Inflammatory macrophage treated with lipopolysaccharide for 4 hours (primary cell): Measurements from ENCODE around the gene FAM47E.
"Not testable (repeated sequence)": the region's sequence is repeated elsewhere in the genome, so short reads cannot be mapped to it uniquely, and the experiment has no call there.

Experiments
- DNase-seq: peaks from one replicate; pipeline ENCODE4 v3.0.0-alpha.2; 2020

FAM47E gene

DNA sequence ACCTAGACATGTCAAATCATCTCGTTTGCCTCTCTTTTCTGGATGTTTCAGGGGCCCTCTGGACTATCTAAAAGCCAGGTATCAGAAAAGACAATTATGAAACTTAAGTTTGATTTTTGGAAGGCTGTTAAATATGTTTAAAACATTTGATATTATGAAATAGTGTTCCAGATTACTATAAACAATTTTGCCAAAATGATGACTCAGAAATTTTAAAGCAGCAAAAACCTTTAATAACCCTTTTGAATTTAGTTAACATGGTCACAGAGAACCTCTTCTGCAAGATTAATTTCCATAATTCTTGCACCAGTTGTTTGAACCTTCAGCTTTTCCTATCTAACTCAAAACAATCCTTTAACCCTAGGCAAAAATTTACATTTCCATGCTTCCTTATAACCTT lies 18.8 kb upstream of the FAM47E start:
- DNase-seq: no peak

DNA sequence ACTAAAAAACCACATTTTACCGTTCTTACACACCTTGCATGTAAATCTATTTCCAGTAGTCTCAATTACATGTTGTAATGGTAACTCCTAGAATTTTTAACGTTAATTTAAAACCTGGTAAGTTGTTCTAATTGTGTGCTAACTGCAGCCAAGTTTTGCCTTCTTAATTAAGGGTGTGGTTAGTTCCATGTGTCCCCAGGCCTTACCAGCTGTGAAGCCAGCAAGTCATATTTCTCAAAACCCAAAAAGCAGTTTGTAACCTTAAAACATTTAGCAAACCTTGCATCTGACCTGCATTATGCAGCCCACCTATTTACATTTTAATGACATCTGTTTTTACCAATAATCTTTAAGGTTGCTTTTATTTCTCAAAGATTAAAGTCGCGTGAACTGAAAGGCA lies 18.4 kb upstream of the FAM47E start:
- no peak for DNase-seq

DNA sequence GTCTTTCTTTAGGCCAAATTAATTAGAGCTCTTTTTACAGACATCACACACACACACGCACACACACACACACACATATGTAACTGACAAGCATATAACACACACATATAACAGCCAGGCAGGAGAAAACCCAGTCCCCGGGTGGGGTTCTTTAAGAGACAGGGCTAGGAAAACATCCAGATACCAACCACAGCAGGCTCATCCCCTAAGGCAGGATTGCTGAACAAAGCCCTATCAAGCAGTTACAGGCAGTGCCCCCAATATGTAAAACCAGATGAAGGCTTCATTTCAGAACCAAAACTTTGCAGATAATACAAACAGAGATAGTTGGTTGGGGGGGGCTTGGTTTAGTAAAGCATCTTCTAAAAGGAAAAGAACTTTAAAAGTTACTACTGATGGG lies 18.0 kb upstream of the FAM47E start:
- no peak for DNase-seq

DNA sequence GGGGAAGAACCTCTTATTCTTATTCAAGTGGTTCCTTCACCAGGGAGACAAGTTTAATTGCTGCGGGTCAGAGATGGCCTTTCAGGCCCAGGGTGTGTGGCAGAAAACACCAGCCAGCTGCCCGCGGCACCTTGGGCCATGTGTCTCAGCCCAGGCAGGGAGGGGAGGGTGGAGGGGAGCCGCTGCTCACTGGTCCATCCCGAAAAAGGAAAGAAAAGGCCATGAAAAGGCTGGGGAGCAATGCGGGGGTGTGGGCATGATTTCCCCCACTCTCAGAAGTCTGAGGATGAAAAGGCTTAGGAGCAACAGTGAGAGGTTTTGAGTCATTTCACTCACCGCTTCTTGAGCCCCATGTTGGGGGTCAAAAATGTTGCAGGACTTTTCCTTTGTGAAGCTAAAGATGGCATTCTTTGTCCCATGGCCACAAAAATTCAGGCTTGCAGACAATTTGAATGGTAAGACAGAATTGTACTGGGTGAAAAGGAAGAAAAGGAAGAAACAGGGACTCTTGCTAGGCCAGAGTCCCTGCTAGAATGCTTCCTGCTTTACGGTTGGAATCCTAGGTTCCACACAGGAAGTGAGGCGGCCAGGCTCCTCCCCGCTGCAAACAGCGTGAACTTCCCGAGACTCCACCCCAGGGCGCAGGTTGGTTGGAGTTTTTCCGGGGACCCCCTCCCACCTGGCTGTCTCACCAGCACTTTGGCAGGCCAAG lies 17.4 kb upstream of the FAM47E start:
- DNase-seq: no peak

DNA sequence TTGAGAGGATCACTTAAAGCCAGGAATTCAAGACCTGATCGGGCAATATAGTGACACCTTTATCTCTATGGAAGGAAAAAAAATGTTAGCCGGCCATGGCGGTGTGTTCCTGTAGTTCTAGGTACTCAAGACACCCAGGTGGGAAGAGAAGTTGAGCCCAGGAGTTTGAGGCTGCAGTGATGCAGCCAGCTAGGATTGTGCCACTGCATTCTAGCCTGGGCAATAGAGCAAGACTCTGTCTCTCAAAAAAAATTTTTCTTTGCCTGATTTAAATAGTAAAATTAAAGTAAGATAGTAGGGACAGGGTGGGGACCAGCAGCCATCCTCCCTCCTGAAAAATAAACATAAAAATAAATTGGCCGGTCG lies 16.9 kb upstream of the FAM47E start:
- no peak for DNase-seq

DNA sequence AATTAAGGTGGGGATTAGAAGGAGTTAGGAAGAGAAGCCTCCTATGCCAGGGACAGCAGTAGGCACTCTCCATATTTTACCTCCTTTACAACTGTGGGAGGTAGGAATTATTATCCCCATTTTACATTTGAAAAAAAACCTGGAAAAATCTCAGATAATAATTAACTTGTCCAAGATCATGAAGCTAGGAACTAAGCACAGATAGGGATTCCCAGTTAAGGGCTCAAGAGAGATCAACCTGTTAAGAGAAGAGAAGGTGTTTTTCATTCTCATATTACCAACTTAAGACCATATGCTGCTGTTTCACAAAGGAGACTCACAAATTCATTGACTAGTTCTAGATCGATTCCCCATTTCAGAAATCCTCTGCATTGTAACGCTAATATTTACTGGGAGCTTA lies 16.1 kb upstream of the FAM47E start:
- no peak for DNase-seq

DNA sequence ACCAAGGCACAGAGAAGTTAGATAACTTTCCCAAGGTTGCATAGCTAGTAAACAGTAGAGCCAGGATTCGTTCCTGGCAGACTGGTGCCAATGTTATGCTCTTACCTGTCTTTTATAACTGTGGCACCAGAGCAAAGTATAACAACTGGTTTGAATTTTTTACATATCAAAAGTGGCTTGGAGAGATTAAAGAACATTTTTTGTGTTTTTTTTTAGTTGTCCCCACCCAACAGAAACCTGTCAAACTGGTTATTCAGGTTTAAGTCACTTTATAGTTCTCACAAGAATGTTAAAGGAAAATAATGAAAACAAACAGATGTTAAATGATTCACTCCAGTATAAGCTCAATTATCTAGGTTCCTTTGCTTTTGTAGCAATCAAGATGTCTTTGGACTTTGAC lies 15.6 kb upstream of the FAM47E start:
- no peak for DNase-seq

DNA sequence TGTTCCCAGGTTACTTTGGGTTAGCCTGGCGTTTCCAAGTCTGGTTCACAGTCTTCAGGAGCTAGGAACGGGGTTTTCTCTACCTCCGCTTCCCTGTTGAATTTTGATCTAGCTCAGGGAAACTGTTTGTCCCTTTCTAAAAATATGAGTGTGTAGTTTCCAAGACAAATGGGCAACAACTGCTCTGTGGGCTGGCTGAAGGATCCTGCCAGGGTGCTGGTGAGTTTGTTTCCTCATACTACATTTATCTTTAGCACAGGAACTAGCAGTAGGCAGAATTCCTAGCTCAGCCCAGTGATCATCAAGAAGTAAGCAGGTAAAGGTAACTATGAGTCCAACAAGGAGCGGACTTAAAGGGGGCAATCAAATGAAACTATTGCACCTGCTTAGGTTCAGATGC lies 13.3 kb upstream of the FAM47E start:
- no peak for DNase-seq

DNA sequence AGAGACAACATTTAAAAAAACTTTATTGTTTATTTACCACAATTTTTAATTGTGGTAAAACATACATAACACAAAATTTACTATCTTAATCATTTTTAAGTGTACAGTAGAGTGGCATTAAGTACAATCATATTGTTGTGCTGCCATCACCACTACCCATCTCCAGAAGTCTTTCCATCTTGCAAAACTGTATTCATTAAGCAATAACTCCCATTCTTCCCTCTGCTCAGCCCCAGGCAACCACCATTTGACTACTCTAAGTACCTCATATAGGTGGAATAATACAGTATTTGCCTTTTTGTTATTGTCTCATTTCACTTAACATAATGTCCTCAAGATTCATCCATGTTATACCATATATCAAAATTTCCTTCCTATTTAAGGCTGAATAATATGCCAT lies 12.8 kb upstream of the FAM47E start:
- no peak for DNase-seq

DNA sequence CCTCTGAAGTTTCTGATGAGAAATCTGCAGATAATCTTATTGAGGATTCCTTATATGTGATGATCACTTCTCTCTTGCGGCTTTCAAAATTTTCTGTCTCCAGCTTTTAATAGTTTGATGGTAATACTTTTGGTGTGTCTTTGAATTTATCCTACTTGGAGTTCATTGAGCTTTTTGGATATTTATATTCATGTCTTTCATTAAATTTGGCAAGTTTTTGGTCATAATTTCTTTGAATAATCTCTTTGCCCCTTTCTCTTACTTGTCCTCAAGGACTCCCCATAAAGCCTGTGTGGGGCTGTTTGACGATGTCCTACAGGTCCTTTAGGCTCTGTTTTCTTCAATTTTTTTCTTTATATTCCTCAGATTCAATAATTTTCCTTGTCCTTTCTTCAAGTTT lies 11.3 kb upstream of the FAM47E start:
- DNase-seq: no peak

DNA sequence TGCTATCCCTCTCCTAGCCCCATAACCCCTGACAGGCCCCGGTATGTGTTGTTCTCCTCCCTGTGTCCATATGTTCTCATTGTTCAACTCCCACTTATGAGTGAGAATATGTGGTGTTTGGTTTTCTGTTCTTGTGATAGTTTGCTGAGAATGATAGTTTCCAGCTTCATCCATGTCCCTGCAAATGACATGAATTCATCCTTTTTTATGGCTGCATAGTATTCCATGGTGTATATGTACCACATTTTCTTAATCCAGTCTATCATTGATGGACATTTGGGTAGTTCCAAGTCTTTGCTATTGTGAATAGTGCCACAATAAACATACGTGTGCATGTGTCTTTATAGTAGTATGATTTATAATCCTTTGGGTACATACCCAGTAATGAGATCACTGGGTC lies 7.6 kb upstream of the FAM47E start:
- not testable (repeated sequence) for DNase-seq

DNA sequence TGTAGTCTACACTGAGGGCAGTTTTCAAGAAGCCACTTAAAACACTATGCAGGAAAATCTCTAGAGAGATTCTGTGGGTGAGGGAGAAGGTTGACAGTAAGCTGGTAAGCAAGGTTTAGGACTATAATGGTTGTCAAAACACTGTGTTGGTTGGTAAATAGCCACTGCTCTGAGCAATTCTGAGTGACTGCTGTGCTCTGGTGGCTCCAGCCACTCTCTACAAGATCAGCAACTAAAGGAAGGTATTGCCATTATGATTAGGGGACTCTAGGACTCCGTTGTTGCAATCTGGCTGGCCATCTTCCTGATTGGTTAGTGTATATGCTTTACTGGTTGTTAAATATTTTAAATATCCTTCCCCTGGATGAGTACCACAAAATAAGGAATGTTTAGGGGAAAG lies 5.5 kb upstream of the FAM47E start:
- DNase-seq: no peak

DNA sequence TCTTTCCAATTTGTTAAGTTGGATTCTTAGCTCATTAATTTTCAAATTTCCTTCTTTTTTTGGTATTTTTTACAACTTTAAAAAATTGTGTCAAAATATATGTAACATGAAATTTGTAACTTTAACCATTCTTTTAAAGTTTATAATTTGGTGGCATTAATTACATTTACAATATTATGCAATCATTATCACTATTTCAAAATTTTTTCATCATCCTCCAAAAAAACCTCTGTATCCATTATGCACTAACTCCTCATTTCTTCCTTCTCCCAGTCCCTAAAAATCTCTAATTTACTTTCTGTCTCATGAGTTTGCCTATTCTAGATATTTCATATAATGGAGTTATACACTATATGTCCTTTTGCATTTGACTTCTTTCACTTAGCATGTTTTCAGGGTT lies 4.7 kb upstream of the FAM47E start:
- no peak for DNase-seq

DNA sequence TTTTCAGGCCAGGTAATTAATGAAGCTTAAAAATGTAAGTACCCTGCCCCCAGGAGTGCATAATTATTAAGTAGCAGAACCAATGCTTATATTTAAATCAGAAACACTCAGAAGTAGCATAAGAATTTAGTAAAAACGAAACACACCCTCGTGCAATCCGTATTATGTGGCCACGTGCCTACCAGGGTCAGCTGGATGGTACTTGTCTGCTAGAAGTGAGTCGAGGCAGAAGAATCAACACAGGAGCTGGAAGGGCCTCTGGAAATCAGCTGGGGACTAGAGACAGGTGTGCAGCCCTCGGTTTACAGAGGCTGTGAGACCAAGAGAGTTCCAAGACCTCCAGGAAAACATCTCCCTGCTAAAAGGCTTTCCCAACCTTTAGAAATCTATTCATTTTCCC lies 559 bp upstream of the FAM47E start:
- DNase-seq: peak; percentile 8

DNA sequence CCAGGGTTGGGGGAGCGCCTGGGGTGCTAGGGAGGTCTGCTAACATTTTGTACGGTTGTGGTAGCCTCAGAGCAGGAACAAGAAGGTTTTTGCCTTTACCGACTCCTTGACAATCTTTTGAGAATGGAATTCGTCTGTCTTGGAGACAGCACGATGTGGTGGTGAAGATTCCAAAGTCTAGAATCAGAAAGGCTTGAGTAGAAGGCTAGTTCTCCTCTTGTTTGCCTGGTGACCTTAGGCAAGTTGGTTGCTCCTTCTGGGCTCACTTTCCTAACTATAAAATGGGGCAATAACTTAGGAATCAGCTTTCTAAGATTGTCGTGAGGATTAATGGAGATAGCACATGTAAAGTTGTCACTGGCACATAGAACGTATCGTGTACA lies 741 bp downstream of the FAM47E start:
- no peak for DNase-seq

DNA sequence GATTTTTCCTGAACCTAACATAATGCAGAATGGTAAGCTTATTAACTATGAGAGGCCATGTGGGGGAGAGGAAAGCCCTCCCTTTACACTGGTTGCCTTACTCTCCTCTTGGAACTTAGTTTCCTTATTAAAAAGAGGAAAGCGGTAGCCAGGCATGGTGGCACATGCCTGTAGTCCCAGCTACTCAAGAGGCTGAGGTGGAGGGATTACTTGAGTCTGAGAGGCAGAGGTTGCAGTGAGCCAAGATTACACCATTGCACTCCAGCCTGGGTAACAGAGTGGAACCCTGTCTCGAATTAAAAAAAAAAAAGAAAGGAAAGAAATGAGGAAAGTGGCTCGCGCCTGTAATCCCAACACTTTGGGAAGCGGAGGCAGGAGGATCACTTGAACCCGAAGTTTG lies 2.0 kb downstream of the FAM47E start:
- DNase-seq: no peak

DNA sequence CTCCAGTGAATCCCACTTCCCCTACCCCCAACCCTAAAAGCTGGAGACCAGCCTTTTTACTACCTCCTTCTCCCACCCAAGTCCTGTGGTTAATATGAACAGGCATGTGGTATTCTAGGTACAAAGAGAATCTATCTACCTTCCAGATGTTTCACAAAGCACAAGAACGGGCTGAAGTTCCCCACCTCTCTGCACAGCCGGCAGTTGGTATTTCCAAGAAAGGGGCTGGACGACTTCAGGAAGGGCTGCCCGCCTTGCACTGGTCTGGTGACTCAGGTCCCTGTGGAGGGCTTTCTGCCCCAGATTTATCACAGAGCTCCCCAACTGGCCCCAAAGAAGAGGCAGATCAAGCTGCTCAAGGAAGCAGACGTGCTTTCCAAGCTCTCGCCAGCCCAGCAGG lies 4.5 kb downstream of the FAM47E start:
- no peak for DNase-seq

DNA sequence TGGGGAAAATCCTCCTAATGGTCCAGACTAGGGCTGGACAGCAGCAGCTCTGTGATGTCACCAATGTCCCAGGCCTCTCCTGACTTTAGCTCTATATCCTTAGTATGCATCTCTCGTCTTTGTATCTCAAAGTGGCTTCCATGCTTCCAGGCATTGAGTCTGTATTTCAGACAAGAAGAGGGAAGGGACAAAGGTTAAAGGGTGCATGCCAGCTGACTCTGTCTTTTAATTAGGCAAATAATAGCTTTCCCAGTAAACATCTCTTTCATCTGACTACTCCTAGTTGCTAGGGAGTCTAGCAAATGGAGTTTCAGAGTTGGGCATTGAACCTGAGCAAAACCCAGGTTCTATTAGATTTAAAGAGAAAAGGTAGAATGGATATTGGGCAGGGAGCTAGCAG lies 5.4 kb downstream of the FAM47E start:
- DNase-seq: no peak

DNA sequence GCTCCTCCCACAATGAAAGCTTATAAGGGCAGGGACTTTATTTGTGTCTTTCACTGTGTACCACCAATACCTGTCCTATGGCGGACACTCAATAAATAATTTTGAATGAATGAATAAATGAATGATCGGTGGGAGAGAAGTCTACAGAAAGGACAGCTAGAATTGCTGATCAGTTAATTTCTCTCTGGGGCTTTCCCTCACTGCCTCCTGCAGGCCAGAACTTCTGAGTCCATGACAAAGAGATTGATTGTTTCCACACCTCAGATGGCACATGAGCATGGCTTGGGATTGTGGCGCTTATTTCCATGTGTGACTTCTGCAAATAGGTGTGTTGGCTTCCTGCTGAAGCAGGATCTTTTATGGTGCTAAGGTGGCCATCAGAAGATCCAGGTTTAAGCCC lies 6.3 kb downstream of the FAM47E start:
- DNase-seq: no peak

DNA sequence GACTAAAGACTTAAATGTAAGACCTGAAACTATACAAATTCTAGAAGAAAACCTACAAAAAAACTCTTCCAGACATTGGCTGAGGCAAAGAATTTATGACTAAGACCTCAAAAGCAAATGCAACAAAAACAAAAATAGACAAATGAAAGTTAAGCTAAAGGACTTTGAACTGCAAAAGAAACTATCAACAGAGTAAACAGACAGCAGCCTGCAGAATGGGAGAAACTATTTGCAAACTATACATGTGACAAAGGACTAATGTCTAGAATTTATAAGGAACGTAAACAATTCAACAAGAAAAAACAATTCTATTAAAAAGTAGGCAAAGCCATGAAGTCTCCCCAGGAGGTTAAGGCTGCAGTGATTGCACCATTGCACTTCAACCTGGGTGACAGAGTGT lies 9.1 kb downstream of the FAM47E start:
- no peak for DNase-seq

DNA sequence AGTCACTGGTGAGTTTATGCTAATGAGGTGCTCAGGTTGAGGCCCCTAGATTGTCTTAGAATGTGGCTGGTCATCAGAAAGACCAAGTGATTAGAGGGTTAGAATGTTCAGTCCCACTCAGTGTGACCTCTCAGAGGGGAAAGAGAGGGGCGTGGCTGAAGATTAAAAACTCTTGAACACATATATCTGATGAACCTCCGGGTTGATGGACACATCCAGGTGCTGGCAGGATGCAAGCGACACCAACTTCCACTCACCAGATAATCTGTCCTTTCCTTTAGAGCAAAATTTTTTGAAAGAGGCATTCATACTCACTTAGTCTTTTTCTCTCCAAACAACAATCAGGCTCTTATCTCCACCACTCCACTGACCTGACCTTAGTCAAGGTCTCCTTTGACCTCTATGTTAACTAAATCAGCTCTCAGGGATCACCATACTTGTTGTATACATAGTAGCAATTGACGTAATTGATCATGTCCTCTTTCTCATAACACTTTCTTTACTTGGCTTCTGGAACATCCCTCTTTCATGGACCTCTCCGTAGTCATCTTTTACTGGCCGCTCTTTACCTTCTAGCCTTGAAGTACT lies 14.2 kb downstream of the FAM47E start:
- DNase-seq: no peak

DNA sequence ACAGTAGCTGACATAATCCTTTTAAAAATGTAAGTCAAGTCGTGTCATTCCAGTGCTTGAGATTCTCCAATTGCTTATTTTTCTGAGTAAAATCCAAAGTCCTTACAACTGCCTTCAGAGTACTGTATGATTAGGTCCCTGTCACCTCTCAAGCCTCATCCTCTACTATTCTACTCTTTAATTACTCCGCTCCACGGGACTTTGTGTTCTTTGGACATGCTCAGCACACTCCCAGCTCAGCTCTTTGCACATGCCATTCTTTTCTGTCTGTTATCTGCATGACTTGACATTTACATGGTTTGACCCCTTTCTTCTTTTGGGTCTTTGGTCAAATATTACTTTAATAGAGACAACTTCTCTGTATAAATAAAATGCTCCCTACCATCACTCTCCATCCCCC lies 15.1 kb downstream of the FAM47E start:
- DNase-seq: no peak

DNA sequence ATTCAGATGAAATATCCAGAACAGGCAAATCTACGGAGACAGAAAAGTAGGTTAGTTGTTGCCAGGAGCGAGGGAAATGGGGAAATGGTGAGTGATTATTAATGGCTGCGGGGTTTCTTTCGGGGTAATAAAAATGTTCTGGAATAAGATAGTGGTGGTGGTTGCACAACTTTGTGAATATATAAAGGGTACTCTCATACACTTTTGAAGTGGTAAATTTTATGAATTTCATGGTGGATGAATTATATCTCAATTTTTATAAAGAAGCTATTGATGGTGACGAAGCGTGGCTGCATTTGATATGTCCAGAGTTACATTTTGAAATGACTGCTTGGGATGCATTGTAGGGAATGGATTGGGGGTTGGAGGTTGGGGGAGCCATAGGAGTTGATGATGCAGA lies 16.3 kb downstream of the FAM47E start:
- no peak for DNase-seq

DNA sequence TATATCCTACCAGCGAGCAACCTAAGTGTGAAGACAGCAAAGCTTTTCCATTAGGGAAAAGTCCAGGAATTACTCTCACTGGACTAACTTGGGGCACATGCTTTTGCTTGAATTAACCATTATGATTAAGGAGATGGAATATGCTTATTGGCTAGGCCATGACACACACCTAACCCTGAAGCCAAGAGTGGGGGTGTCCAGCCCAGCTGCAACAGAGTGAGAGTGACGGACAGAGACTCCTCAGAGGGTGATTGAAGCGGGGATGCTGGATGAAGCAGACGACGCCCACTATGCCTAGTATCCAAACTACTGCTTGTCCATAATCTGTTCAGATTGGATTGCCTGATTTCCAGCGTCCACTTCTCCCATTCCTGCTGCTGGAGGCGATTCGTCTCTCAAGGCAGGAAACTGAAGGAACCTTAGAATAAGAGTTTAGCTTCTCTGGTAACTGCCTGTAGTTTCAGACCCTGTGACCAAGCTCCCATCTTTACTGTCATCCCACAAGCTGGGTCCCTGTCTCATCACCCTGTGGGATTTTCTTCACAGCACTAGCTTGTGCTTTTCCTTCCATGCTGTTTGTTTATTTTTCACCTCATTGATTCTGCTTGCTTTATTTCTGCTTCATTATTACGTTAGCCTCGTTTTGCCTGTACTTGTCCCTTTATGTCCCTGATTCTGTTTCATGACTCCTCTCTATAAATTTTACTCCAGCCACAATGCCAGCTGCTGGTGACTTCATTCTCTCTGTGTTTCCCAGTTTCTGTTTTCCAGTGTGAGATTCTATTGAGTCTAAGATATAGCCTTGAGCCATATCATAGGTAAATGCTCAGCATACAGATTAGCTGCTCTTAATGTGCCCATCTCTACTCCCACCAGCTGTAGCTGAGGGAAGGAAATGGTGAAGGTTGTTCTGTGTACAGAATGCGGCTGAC lies 19.0 kb downstream of the FAM47E start:
- no peak for DNase-seq
